SK-N-SH treated with all-trans-retinoic acid at 6 μM for 48 hours (cell line): ENCODE measurements around the gene PEPD.

Experiments used
- ISL1 ChIP-seq: fragments of 250-450 bp; sonication (Bioruptor Pico); IDR thresholded peaks from 2 replicates; pipeline ENCODE4 v2.1.2; 2022; ENCODE audit warnings: mild to moderate bottlenecking, moderate library complexity
- PATZ1 ChIP-seq: fragments of 250-450 bp; sonication (Bioruptor Pico); IDR thresholded peaks from 2 replicates; pipeline ENCODE4 v1.8.0; 2020; ENCODE audit warnings: mild to moderate bottlenecking, moderate library complexity, borderline replicate concordance
- ZFP30 ChIP-seq: fragments of 450-650 bp; formaldehyde crosslinking; IDR thresholded peaks from 2 replicates; pipeline ENCODE4 v1.5.0; 2022; ENCODE audit warnings: mild to moderate bottlenecking, moderate library complexity

GRCh38 chr19:33382982-33383381, 138.6 kb downstream of the PEPD start:
- TF ChIP-seq ZFP30 (CRISPR knock-in tag) (no peak), ISL1 (CRISPR knock-in tag) (no peak), PATZ1 (no peak)
